ENCODE results near the gene DNMT3A. TPM values are rescaled to one million over a fixed set of nuclear protein-coding genes. Genes with fewer than 3 reads are reported as not detected.

DNMT3A gene
- total RNA-seq, 4 donors from 2014 or later, result 11.3 to 29.5 (median 16.9) TPM

DNA sequence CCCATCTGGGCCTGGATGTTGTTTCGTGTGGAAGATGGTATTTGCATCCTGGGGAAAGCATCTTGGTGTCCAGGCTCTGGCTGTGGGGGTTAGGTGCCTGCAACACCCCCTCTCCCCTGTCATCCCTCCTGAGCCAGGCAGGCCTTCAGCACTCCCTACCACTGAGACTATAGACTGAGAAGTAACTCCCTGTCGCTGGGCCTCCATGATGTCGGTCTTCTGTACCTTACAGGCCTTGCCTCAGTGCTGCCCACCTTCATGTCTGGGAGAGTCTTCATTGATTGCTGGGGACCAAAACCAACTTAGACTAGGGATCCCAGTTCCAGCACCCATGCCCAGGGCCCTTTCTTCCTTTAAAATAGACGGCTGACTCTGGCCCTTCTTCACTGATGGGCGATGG is 33.1 kb upstream of the DNMT3A start:
- Histone ChIP-seq H3K27ac (replicated peaks in 1 of 4) (no peak overlapping the region), H3K36me3 (no peaks in the 10 kb centered on the region), H3K4me1 (peaks cover 12 to 26% (median 23%) of the 10 kb centered on the region in 4 donors), H3K9me3 (no peaks in the 10 kb centered on the region), H3K4me3 (no peak overlapping the region), H3K27me3 (no peaks in the 10 kb centered on the region)
- intact Hi-C loops (cut with DNase I), result loop anchor here (5.0 kb wide), 1 partner anchor 147 kb away; no protein-coding TSS in a partner anchor
- no peak for DNase-seq (ENCODE audit: extremely low spot score)
- 89% methylated on average over 5 of the region's 5 CpGs for WGBS
- TF ChIP-seq POLR2AphosphoS5 (IDR thresholded peaks at IDR 0.05), result no peak
- TF ChIP-seq EP300 (IDR thresholded peaks at IDR 0.05), result no peak
- no peak for TF ChIP-seq POLR2A (IDR thresholded peaks at IDR 0.05; ENCODE audit: low read depth)
- TF ChIP-seq, protein P1, sequence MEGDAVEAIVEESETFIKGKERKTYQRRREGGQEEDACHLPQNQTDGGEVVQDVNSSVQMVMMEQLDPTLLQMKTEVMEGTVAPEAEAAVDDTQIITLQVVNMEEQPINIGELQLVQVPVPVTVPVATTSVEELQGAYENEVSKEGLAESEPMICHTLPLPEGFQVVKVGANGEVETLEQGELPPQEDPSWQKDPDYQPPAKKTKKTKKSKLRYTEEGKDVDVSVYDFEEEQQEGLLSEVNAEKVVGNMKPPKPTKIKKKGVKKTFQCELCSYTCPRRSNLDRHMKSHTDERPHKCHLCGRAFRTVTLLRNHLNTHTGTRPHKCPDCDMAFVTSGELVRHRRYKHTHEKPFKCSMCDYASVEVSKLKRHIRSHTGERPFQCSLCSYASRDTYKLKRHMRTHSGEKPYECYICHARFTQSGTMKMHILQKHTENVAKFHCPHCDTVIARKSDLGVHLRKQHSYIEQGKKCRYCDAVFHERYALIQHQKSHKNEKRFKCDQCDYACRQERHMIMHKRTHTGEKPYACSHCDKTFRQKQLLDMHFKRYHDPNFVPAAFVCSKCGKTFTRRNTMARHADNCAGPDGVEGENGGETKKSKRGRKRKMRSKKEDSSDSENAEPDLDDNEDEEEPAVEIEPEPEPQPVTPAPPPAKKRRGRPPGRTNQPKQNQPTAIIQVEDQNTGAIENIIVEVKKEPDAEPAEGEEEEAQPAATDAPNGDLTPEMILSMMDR (IDR thresholded peaks at IDR 0.05), result no peak

DNA sequence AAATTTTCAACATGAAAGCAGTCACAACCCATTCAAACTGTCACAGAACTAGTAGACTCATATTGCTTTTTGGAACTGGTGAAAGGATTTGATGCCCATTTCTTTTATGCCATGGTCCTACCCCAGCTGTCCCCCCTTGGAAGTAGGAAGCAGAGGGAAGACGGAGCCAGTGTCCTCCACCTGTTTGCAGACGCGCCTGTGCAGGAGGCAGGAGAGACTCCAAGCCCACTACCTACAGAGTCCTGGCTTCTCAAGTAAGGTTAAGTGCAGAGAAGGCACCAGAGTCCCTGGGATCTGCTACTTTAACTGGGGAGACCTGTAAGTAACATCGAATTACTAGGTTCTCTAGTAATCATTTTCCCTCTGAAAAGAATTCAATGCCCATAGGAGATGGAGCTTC is 32.7 kb upstream of the DNMT3A start:
- no peak overlapping the region for H3K4me3 ChIP-seq
- DNase-seq (ENCODE audit: extremely low spot score), result no peak
- no peaks in the 10 kb centered on the region for H3K27me3 ChIP-seq
- H3K36me3 ChIP-seq, result no peaks in the 10 kb centered on the region
- H3K9me3 ChIP-seq, result no peaks in the 10 kb centered on the region
- TF ChIP-seq, protein P1 (IDR thresholded peaks at IDR 0.05), result no peak
- TF ChIP-seq EP300 (IDR thresholded peaks at IDR 0.05), result no peak
- H3K4me1 ChIP-seq, result peaks cover 12 to 26% (median 23%) of the 10 kb centered on the region in 4 donors
- no peak overlapping the region for H3K27ac ChIP-seq (replicated peaks in 1 of 4)
- 95% methylated on average over 4 of the region's 4 CpGs for WGBS
- intact Hi-C loops (cut with DNase I), result loop anchor here (5.0 kb wide), 1 partner anchor 148 kb away; no protein-coding TSS in a partner anchor

DNA sequence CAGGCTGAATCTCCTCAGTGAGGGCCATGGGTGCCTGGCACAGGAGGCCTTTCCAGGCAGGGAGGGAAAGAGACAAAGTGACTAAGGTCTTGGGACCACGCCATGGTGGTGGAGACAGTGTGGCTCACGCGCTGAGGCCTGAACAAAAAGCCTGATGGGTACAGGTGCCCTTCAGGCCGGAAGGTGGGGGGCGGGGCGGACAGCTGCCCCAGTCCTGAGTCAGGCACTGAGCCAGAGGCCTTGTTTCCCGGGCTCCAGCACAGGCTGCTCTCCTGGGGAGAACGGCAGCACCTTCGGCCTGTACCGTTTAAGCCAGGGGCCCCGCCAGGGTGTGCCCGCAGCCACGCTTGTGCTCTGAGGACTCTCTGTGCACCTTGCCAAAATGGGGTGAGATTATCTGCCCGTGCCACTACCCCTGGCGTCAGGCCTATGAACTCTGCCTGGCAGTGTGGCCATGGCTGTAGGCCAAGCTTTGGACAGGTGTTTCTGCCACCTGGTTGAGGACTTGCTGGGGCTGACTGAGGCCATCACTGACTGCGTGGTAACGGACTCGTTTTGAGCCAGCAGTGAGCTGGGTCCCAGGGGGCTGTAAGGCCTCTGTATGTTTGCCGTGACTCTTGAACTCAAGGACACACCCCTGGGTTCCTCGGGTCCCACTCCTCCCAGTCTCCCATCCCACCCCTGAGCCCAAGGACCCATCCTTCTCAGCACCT is 31.7 kb upstream of the DNMT3A start:
- intact Hi-C loops (cut with DNase I), result loop anchor here (5.0 kb wide), 1 partner anchor 149 kb away; no protein-coding TSS in a partner anchor
- TF ChIP-seq, protein P1 (IDR thresholded peaks at IDR 0.05), result no peak
- TF ChIP-seq EP300 (IDR thresholded peaks at IDR 0.05), result no peak
- no peak for TF ChIP-seq POLR2A (IDR thresholded peaks at IDR 0.05; ENCODE audit: low read depth)
- no peak for TF ChIP-seq POLR2AphosphoS5 (IDR thresholded peaks at IDR 0.05)
- DNase-seq (ENCODE audit: extremely low spot score), result no peak
- peaks cover 12 to 26% (median 23%) of the 10 kb centered on the region in 4 donors for H3K4me1 ChIP-seq
- no peak overlapping the region for H3K4me3 ChIP-seq
- WGBS, result 84% methylated on average over 18 of the region's 20 CpGs
- no peak overlapping the region for H3K27ac ChIP-seq (replicated peaks in 1 of 4)
- no peaks in the 10 kb centered on the region for H3K27me3 ChIP-seq
- no peaks in the 10 kb centered on the region for H3K9me3 ChIP-seq
- H3K36me3 ChIP-seq, result no peaks in the 10 kb centered on the region

DNA sequence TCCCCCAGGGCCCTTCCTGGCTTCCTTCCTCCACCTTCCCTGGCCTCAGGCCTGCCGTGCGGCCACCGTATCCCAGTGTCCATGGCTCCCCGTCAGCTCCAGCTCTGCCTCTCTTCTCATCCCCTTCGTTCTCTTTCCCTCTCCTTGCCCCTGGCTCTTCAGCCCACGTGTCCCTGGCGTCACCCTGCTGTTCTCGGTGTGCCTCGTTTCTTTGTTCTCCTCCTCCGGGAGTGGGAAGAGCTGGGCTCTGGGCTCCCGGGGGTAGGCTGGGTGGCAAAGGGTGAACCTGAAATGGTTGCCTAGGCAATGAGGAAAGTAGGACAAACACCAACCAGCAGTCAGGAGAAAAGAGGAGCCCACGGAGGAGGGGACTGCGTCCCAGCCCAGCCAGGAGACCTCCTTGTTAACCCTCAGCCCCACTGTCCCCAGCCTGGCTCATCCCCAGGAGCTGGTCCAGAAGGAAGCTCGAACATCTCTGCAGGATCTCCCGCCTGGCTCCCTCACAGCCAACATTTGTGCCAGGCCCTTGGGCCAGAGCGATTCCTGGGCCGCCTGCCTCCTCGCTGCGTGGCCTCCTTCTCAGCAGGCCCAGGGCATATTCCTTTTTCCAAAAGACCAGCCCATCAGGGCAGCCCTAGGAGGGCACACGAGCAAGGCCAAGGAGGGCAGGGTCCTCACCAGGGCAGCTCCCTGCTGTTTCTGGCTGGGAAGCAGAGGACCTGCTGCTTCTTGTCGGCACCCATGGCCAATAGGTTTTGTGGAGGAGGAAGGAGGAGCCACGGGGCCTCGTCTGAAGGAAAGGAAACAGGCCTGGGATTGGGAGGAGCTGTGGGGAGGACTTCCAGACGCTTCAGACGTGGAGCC is 30.9 kb upstream of the DNMT3A start:
- peaks cover 12 to 19% (median 16%) of the 10 kb centered on the region in 4 donors for H3K4me1 ChIP-seq
- no peak overlapping the region for H3K27ac ChIP-seq (replicated peaks in 1 of 4)
- H3K4me3 ChIP-seq, result no peak overlapping the region
- 88% methylated on average over 25 of the region's 25 CpGs for WGBS
- intact Hi-C loops (cut with DNase I), result loop anchor here (5.0 kb wide), 1 partner anchor 150 kb away; no protein-coding TSS in a partner anchor
- DNase-seq (ENCODE audit: extremely low spot score), result no peak
- TF ChIP-seq POLR2AphosphoS5 (IDR thresholded peaks at IDR 0.05), result no peak
- no peak for TF ChIP-seq POLR2A (IDR thresholded peaks at IDR 0.05; ENCODE audit: low read depth)
- no peak for TF ChIP-seq EP300 (IDR thresholded peaks at IDR 0.05)
- TF ChIP-seq, protein P1 (IDR thresholded peaks at IDR 0.05), result no peak
- H3K36me3 ChIP-seq, result no peaks in the 10 kb centered on the region
- no peaks in the 10 kb centered on the region for H3K27me3 ChIP-seq
- H3K9me3 ChIP-seq, result no peaks in the 10 kb centered on the region
